ENCODE results near the gene ADIPOR2. TPM values are rescaled to one million over a fixed set of nuclear protein-coding genes. Genes with fewer than 3 reads are reported as not detected.

The ADIPOR2 gene
- total RNA-seq, 2 experiments from 2014 or later = 24.7 to 51.1 TPM

DNA sequence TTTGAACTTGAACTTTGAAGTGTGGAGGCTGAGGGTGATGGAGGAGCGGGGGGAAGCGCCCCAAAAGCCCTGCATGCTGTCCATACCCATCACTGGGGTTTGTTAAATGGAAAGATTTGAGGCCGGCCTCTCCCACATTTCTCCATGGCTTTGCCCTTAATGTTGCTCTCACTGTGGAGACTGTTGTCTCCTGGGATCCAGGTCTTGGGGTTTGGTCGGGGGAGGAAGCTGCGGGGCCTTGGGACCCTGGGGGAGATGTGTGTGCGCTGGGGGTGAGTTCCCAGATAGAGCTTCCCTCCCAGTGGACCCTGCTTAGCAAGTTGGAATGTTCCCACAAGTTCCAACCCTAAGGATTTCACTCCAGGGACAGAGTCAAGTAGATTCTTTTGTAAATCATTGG, 101.5 kb downstream of the ADIPOR2 start:
- H4K20me1 ChIP-seq (ENCODE audit: insufficient read depth, low read length) = no peaks in the 10 kb centered on the region
- TF ChIP-seq, protein P1, sequence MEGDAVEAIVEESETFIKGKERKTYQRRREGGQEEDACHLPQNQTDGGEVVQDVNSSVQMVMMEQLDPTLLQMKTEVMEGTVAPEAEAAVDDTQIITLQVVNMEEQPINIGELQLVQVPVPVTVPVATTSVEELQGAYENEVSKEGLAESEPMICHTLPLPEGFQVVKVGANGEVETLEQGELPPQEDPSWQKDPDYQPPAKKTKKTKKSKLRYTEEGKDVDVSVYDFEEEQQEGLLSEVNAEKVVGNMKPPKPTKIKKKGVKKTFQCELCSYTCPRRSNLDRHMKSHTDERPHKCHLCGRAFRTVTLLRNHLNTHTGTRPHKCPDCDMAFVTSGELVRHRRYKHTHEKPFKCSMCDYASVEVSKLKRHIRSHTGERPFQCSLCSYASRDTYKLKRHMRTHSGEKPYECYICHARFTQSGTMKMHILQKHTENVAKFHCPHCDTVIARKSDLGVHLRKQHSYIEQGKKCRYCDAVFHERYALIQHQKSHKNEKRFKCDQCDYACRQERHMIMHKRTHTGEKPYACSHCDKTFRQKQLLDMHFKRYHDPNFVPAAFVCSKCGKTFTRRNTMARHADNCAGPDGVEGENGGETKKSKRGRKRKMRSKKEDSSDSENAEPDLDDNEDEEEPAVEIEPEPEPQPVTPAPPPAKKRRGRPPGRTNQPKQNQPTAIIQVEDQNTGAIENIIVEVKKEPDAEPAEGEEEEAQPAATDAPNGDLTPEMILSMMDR (conservative IDR thresholded peaks at IDR 0.05; ENCODE audit: low read length) = no peak
- no peak for TF ChIP-seq EZH2phosphoT487 (IDR thresholded peaks at IDR 0.05; ENCODE audit: borderline replicate concordance, low read depth, low read length)
- H3K36me3 ChIP-seq (ENCODE audit: insufficient read depth, low read length) = peaks cover 2% of the 10 kb centered on the region; the same call in 1 of the 2 replicates
- no peaks in the 10 kb centered on the region for H3K79me2 ChIP-seq (ENCODE audit: insufficient read depth, low read depth, low read length)
- H3K27ac ChIP-seq (ENCODE audit: low read depth, low read length, poor library complexity, severe bottlenecking) = no peak overlapping the region
- H3K9me2 ChIP-seq (ENCODE audit: insufficient read depth, low read length) = no peaks in the 10 kb centered on the region
- no peaks in the 10 kb centered on the region for H3K9me3 ChIP-seq (ENCODE audit: low read length)
- H3K4me2 ChIP-seq (ENCODE audit: low read length) = no peak overlapping the region
- peaks cover 31% of the 10 kb centered on the region for H3K4me1 ChIP-seq (ENCODE audit: insufficient read depth, low read length, poor library complexity, severe bottlenecking)
- H3K4me3 ChIP-seq (ENCODE audit: low read depth, low read length, poor library complexity, severe bottlenecking) = no peak overlapping the region
- H2AFZ ChIP-seq (ENCODE audit: low read length) = no peak overlapping the region
- ChIA-PET CTCF (ENCODE audit: unreplicated experiment) (interaction anchor here (3.0 kb wide), 1 partner anchor 139 kb away, joined by 16 read pairs; no protein-coding TSS in a partner anchor), POLR2A (interaction anchor here (0.8 to 2.1 kb wide), 2 partner anchors 105 to 143 kb away, joined by 4 to 6 read pairs; no protein-coding TSS in a partner anchor)
- intact Hi-C loops (cut with micrococcal nuclease; ENCODE audit: unreplicated experiment) = loop anchor here (10.0 kb wide), 1 partner anchor 492 kb away; no protein-coding TSS in a partner anchor
- no peak for DNase-seq (ENCODE audit: low spot score)
- BruUV-seq (replicated peaks) = no TSS peak

DNA sequence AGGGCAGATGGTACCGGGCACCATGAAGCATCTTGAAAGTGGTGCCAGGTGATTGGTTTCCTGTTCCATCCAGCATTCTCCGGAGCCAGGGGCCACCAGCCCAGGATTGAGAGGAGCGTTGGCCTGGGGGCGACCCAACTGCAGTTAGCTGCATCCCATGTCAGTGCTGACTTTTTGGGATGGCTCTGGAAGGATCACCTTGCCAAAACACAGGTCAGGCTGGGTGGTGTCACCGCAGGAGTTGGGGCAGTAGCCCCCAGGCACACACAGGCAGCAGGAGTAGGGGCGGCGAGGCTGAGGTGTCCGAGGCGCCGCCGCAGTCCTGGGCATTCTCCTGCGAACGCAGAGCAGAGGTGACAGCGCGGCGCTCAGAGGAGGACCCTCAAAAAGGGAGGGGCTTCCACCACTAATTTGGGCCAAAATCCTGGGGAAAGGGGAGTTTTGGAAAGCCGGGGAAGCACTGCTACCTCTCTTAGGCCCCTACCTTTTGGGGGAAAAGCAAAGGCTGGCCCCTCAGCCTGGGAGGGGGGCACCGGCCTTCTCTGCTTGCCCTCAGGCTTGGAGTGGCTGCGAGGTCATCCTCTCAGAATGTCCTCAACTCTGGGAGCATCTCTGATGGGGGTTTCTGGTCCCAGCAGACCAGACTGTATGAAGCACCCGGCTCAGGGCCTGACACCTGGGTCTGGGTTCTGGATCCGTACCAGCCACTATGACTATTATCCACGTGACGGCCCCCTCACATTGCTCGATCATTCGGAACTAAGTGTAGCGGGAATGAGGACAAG, 102.7 kb downstream of the ADIPOR2 start:
- intact Hi-C loops (cut with micrococcal nuclease; ENCODE audit: unreplicated experiment) = loop anchor here (10.0 kb wide), 1 partner anchor 491 kb away; no protein-coding TSS in a partner anchor
- Histone ChIP-seq H2AFZ (ENCODE audit: low read length) (no peak overlapping the region), H3K4me2 (ENCODE audit: low read length) (no peak overlapping the region), H4K20me1 (ENCODE audit: insufficient read depth, low read length) (no peaks in the 10 kb centered on the region), H3K36me3 (ENCODE audit: insufficient read depth, low read length) (no peaks in the 10 kb centered on the region), H3K9me3 (ENCODE audit: low read length) (no peaks in the 10 kb centered on the region), H3K4me1 (ENCODE audit: insufficient read depth, low read length, poor library complexity, severe bottlenecking) (peaks cover 31% of the 10 kb centered on the region), H3K9me2 (ENCODE audit: insufficient read depth, low read length) (no peaks in the 10 kb centered on the region), H3K79me2 (ENCODE audit: insufficient read depth, low read depth, low read length) (no peaks in the 10 kb centered on the region), H3K4me3 (ENCODE audit: low read depth, low read length, poor library complexity, severe bottlenecking) (no peak overlapping the region), H3K27ac (ENCODE audit: low read depth, low read length, poor library complexity, severe bottlenecking) (no peak overlapping the region)
- no peak for DNase-seq (ENCODE audit: low spot score)
- BruUV-seq (replicated peaks) = no TSS peak
- CTCF ChIA-PET (ENCODE audit: unreplicated experiment) = no interaction called here
- no peak for TF ChIP-seq EZH2phosphoT487 (IDR thresholded peaks at IDR 0.05; ENCODE audit: borderline replicate concordance, low read depth, low read length)
- TF ChIP-seq, protein P1 (conservative IDR thresholded peaks at IDR 0.05; ENCODE audit: low read length) = no peak
- POLR2A ChIA-PET = no interaction called here
